GM19351 (cell line): Measurements from ENCODE around the gene TGM1.
"Not testable (repeated sequence)": the region's sequence is repeated elsewhere in the genome, so short reads cannot be mapped to it uniquely, and the experiment has no call there.

Experiments
- ATAC-seq: cut with Tn5 transposase; IDR thresholded peaks from one replicate; pipeline ENCODE4 v1.9.1; 2021; ENCODE audit warnings: mild to moderate bottlenecking, moderate library complexity; ENCODE audit not compliant: unreplicated experiment

Gene TGM1

GRCh38 chr14:24255438-24255837, 7.5 kb downstream of the TGM1 start:
- ATAC-seq, result no peak

- no peak for ATAC-seq
Observed at GRCh38 chr14:24254630-24255392, 8.2 kb downstream of the TGM1 start.

- ATAC-seq, result no peak
Observed at GRCh38 chr14:24253936-24254335, 9.0 kb downstream of the TGM1 start.

GRCh38 chr14:24252289-24253124, 10.5 kb downstream of the TGM1 start:
- no peak for ATAC-seq

GRCh38 chr14:24251880-24252288, 11.1 kb downstream of the TGM1 start:
- no peak for ATAC-seq

GRCh38 chr14:24250354-24250753, 12.6 kb downstream of the TGM1 start:
- no peak for ATAC-seq

GRCh38 chr14:24249230-24250021, 13.6 kb downstream of the TGM1 start:
- no peak for ATAC-seq

GRCh38 chr14:24247422-24247821, 15.6 kb downstream of the TGM1 start:
- ATAC-seq, result no peak

GRCh38 chr14:24246765-24247212, 16.2 kb downstream of the TGM1 start:
- peak; percentile 26 for ATAC-seq

GRCh38 chr14:24245350-24245749, 17.6 kb downstream of the TGM1 start:
- not testable (repeated sequence) for ATAC-seq

GRCh38 chr14:24243336-24243836, 19.6 kb downstream of the TGM1 start:
- no peak for ATAC-seq

GRCh38 chr14:24241829-24242443, 21.0 kb downstream of the TGM1 start:
- peak; percentile 77 for ATAC-seq

- no peak for ATAC-seq
Observed at GRCh38 chr14:24240110-24240918, 22.7 kb downstream of the TGM1 start.

- no peak for ATAC-seq
Observed at GRCh38 chr14:24238527-24239037, 24.4 kb downstream of the TGM1 start.

GRCh38 chr14:24238123-24238522, 24.9 kb downstream of the TGM1 start:
- no peak for ATAC-seq

- ATAC-seq, result no peak
Observed at GRCh38 chr14:24237463-24237955, 25.5 kb downstream of the TGM1 start.

GRCh38 chr14:24236689-24237462, 26.1 kb downstream of the TGM1 start:
- ATAC-seq, result no peak
